ENCODE data around the gene KCNJ2.

The KCNJ2 gene

DNA sequence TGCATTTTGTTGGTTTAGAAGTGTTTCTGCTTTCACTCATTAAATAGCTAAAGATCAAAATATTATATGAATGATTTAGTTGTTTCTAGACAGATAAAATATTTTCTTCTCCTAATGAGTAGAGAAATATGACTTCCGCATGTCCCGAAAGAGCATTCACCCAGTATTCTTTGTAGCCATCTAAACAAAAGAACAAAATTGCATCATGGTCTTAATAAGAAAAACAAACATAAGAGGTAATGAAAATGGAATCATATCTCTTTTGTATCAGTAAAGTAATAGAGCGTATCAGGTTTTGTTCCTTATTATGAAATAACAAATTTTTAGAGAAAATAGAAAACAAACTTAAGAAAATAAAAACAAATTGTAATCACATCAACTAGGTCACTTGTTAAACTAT is 16.1 kb upstream of the KCNJ2 start:
- in situ Hi-C loops (cut with HindIII; ENCODE audit: low sequenced_read_pairs): no loop called here
- TF ChIP-seq, protein P1, sequence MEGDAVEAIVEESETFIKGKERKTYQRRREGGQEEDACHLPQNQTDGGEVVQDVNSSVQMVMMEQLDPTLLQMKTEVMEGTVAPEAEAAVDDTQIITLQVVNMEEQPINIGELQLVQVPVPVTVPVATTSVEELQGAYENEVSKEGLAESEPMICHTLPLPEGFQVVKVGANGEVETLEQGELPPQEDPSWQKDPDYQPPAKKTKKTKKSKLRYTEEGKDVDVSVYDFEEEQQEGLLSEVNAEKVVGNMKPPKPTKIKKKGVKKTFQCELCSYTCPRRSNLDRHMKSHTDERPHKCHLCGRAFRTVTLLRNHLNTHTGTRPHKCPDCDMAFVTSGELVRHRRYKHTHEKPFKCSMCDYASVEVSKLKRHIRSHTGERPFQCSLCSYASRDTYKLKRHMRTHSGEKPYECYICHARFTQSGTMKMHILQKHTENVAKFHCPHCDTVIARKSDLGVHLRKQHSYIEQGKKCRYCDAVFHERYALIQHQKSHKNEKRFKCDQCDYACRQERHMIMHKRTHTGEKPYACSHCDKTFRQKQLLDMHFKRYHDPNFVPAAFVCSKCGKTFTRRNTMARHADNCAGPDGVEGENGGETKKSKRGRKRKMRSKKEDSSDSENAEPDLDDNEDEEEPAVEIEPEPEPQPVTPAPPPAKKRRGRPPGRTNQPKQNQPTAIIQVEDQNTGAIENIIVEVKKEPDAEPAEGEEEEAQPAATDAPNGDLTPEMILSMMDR (IDR thresholded peaks at IDR 0.05; ENCODE audit: low read depth, low read length, missing control alignments): no peak
- no peak overlapping the region for H3K4me3 ChIP-seq (ENCODE audit: low read depth, low read length)
- DNase-seq (ENCODE audit: low read depth): no peak

DNA sequence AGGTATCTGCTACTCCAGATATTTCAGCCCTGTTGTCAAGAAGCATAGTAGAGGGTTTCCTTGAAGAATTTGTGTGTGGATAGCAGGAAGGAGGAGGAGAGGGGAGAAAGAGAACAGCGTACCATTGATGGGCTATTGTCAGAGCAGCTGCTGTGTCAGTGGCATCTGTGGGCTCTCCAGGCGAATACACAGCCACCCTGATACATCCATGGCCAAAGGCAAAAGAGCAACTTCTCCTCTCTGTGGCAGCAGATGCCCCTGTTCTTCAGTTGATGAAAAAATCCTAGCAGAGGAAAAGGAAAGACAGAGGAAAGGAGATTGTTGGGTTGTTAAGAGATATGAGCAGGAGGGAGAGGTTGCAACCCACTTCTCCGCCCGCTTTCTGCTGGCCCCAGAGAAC is 12.2 kb upstream of the KCNJ2 start:
- no peak overlapping the region for H3K4me3 ChIP-seq (ENCODE audit: low read depth, low read length)
- TF ChIP-seq, protein P1 (IDR thresholded peaks at IDR 0.05; ENCODE audit: low read depth, low read length, missing control alignments): no peak
- in situ Hi-C loops (cut with HindIII; ENCODE audit: low sequenced_read_pairs): no loop called here
- DNase-seq (ENCODE audit: low read depth): no peak

DNA sequence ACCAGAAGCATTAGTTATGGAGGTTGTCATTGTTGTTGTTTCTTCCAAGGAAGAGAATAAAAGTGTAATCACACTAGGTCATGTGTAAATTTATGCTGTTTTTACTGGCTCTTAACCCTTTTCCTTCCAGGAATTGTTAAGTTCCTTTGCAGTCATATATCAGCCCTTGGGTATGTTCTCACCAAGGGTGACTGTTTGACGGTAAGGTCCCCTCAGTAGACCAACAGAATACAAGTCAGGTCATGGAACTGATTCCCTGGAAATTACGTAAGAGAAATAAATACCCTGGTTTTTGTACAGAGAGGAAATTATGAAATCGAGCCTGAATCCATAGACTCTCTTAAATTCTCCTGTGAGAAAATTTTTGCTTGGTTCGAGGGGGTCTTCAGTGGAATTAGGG is 11.2 kb upstream of the KCNJ2 start:
- no peak for DNase-seq (ENCODE audit: low read depth)
- TF ChIP-seq, protein P1 (IDR thresholded peaks at IDR 0.05; ENCODE audit: low read depth, low read length, missing control alignments): no peak
- no peak overlapping the region for H3K4me3 ChIP-seq (ENCODE audit: low read depth, low read length)
- in situ Hi-C loops (cut with HindIII; ENCODE audit: low sequenced_read_pairs): no loop called here

DNA sequence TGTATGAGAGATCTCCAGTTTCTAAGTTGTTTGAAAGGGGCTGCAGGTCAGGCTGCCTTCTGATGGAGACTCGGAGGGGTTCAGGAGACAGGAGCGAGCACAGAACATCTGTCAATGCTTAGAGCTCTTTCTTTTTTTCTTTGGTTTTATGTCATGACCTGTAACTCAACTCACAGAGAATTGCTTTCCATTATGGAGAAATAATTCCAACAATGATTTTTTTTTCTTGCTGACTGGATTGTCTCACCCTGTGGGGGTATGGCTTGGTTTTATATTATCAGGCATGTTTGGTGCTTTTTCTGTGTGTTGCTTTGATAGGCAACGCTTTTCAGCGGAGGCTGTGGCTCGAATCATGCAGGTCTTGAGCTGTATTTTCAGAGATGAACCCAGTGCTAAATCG is 10.7 kb upstream of the KCNJ2 start:
- TF ChIP-seq, protein P1 (IDR thresholded peaks at IDR 0.05; ENCODE audit: low read depth, low read length, missing control alignments): no peak
- H3K4me3 ChIP-seq (ENCODE audit: low read depth, low read length): no peak overlapping the region
- DNase-seq (ENCODE audit: low read depth): no peak
- in situ Hi-C loops (cut with HindIII; ENCODE audit: low sequenced_read_pairs): no loop called here

DNA sequence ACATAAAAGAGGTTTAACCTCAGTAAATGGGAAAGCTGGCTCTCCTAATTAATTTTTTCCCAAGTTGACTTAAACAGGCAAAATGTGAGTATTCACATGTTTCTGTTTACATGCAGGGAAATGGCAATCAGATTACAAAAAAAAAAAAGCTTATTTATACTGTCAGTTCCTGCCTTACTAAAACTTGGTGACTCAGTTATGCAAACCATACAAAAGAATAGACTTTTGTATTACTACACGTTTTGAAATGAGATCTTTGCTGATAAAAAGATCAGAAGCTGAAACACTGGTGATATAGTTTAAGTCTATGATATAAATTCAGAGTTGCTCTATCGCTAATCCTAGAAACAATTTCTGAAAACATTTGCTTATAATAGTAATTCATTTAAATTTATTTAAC is 9.4 kb upstream of the KCNJ2 start:
- TF ChIP-seq, protein P1 (IDR thresholded peaks at IDR 0.05; ENCODE audit: low read depth, low read length, missing control alignments): no peak
- in situ Hi-C loops (cut with HindIII; ENCODE audit: low sequenced_read_pairs): no loop called here
- no peak overlapping the region for H3K4me3 ChIP-seq (ENCODE audit: low read depth, low read length)
- DNase-seq (ENCODE audit: low read depth): no peak

DNA sequence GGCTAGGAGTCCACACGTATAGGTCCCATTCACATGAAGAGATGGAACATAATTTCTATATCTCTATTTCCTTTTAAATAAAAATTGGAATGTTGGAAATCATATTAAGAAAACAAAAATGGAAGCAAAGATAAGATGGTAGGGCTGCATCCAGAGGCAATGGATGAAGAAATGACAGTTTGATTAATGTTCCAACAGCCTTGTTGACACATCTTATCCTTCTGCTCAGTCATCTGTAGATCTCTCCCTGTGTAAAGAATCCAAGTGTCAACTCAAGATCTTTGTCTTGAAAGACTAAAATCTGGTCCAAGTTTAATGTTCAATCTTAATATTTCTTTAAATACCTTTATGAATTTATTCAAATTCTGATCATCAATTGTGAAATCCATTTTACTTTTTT is 7.8 kb upstream of the KCNJ2 start:
- DNase-seq (ENCODE audit: low read depth): no peak
- no peak overlapping the region for H3K4me3 ChIP-seq (ENCODE audit: low read depth, low read length)
- in situ Hi-C loops (cut with HindIII; ENCODE audit: low sequenced_read_pairs): no loop called here
- TF ChIP-seq, protein P1 (IDR thresholded peaks at IDR 0.05; ENCODE audit: low read depth, low read length, missing control alignments): no peak

DNA sequence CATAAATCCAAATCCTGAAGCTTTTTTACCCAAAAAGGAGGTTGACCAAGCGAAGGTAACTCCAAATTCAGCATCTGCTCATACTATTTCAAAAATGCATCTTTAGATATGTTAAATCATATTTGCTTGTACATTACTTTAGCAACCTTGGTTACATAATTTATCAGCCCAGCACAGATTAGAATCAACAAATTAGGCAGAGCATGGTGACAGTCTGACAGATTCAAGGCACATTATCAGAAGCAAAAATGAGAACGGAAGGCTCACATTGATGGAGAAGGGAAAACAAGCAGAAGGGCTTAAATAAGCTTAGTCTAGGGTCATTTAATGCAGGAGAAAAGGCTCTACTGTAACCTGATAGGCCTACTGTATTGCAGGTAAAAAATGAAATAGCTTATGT is 3.9 kb upstream of the KCNJ2 start:
- DNase-seq (ENCODE audit: low read depth): no peak
- no peak overlapping the region for H3K4me3 ChIP-seq (ENCODE audit: low read depth, low read length)
- TF ChIP-seq, protein P1 (IDR thresholded peaks at IDR 0.05; ENCODE audit: low read depth, low read length, missing control alignments): no peak
- in situ Hi-C loops (cut with HindIII; ENCODE audit: low sequenced_read_pairs): no loop called here

Measured in astrocyte of the cerebellum (primary cell).